H9 (cell line): ENCODE results near the gene ASGR2. TPM values are rescaled to one million over a fixed set of nuclear protein-coding genes. Genes with fewer than 3 reads are reported as not detected.

ENCODE experiments used
- DNase-seq: peaks from one replicate; pipeline ENCODE4 v3.0.0-alpha.2; 2017
- H2AFZ ChIP-seq: one replicate; pipeline ENCODE4 v1.6.1; 2013; ENCODE audit warnings: mild to moderate bottlenecking, low read length, control low read depth, moderate library complexity
- H2AK5ac ChIP-seq: 2 replicates; pipeline ENCODE4 v1.6.1; 2013; ENCODE audit warnings: low read length, control low read depth, mixed read lengths; ENCODE audit not compliant: insufficient read length
- H2BK120ac ChIP-seq: one replicate; pipeline ENCODE4 v1.6.1; 2013; ENCODE audit warnings: low read depth, mild to moderate bottlenecking, low read length, control low read depth, inconsistent platforms; ENCODE audit not compliant: poor library complexity, severe bottlenecking
- H2BK12ac ChIP-seq: 2 replicates; pipeline ENCODE4 v1.6.1; 2013; ENCODE audit warnings: low read length, control low read depth, mixed read lengths, low read depth; ENCODE audit not compliant: insufficient read length
- H2BK15ac ChIP-seq: 2 replicates; pipeline ENCODE4 v1.6.1; 2013; ENCODE audit warnings: low read depth, low read length, control low read depth
- H2BK20ac ChIP-seq: one replicate; pipeline ENCODE4 v1.6.1; 2013; ENCODE audit warnings: low read depth, mild to moderate bottlenecking, low read length, control low read depth, inconsistent platforms; ENCODE audit not compliant: poor library complexity, severe bottlenecking
- H2BK5ac ChIP-seq: 2 replicates; pipeline ENCODE4 v1.6.1; 2013; ENCODE audit warnings: low read length, control low read depth, mixed read lengths; ENCODE audit not compliant: insufficient read length
- H3K14ac ChIP-seq: 2 replicates; pipeline ENCODE4 v1.6.1; 2013; ENCODE audit warnings: low read length, control low read depth; ENCODE audit not compliant: insufficient read depth
- H3K18ac ChIP-seq: 2 replicates; pipeline ENCODE4 v1.6.1; 2013; ENCODE audit warnings: low read depth, mild to moderate bottlenecking, mixed read lengths, low read length, control low read depth; ENCODE audit not compliant: insufficient read length
- H3K23ac ChIP-seq: 2 replicates; pipeline ENCODE4 v1.6.1; 2013; ENCODE audit warnings: low read length, control low read depth, mixed read lengths, low read depth; ENCODE audit not compliant: insufficient read length
- H3K23me2 ChIP-seq: 2 replicates; pipeline ENCODE4 v1.6.1; 2013; ENCODE audit warnings: low read depth, mild to moderate bottlenecking, mixed read lengths, low read length, control low read depth; ENCODE audit not compliant: insufficient read length, poor library complexity, severe bottlenecking
- H3K27ac ChIP-seq: 2 replicates; pipeline ENCODE4 v1.5.1; 2013; ENCODE audit warnings: low read length, control low read depth, mixed read lengths, low read depth; ENCODE audit not compliant: insufficient read length
- H3K27me3 ChIP-seq: 2 replicates; pipeline ENCODE4 v1.6.1; 2013; ENCODE audit warnings: low read length, control low read depth, inconsistent platforms; ENCODE audit not compliant: insufficient read depth
- H3K4ac ChIP-seq: 2 replicates; pipeline ENCODE4 v1.6.1; 2013; ENCODE audit warnings: low read depth, mild to moderate bottlenecking, control low read depth, inconsistent platforms, low read length, moderate library complexity
- H3K4me1 ChIP-seq: 2 replicates; pipeline ENCODE4 v1.6.1; 2013; ENCODE audit warnings: low read length, control low read depth, inconsistent platforms; ENCODE audit not compliant: insufficient read depth
- H3K4me2 ChIP-seq: 2 replicates; pipeline ENCODE4 v1.6.1; 2013; ENCODE audit warnings: low read length, control low read depth, mixed read lengths; ENCODE audit not compliant: insufficient read length, insufficient read depth
- H3K56ac ChIP-seq: 2 replicates; pipeline ENCODE4 v1.6.1; 2013; ENCODE audit warnings: low read depth, mild to moderate bottlenecking, mixed read lengths, low read length, control low read depth; ENCODE audit not compliant: insufficient read length
- H3K79me1 ChIP-seq: 2 replicates; pipeline ENCODE4 v1.6.1; 2013; ENCODE audit warnings: low read depth, mild to moderate bottlenecking, moderate library complexity, low read length, control low read depth, inconsistent platforms; ENCODE audit not compliant: insufficient read depth, poor library complexity, severe bottlenecking
- H3K79me2 ChIP-seq: 2 replicates; pipeline ENCODE4 v1.6.1; 2013; ENCODE audit warnings: low read length, control low read depth, inconsistent platforms; ENCODE audit not compliant: insufficient read depth
- H3K9ac ChIP-seq: 2 replicates; pipeline ENCODE4 v1.6.1; 2013; ENCODE audit warnings: low read length, control low read depth, mixed read lengths; ENCODE audit not compliant: insufficient read length; ENCODE audit errors: extremely low read depth
- H3K9me3 ChIP-seq: one replicate; pipeline ENCODE4 v1.6.1; 2013; ENCODE audit warnings: low read depth, low read length, inconsistent platforms; ENCODE audit not compliant: control insufficient read depth
- H3T11ph ChIP-seq: one replicate; pipeline ENCODE4 v1.6.1; 2013; ENCODE audit warnings: mild to moderate bottlenecking, low read length, control low read depth, inconsistent platforms
- H4K20me1 ChIP-seq: one replicate; pipeline ENCODE4 v1.6.1; 2013; ENCODE audit not compliant: control insufficient read depth, insufficient read length, insufficient read depth
- H4K5ac ChIP-seq: 2 replicates; pipeline ENCODE4 v1.6.1; 2013; ENCODE audit warnings: low read depth, mild to moderate bottlenecking, mixed read lengths, low read length, control low read depth; ENCODE audit not compliant: insufficient read length
- H4K8ac ChIP-seq: replicated peaks from 2 replicates; pipeline ENCODE4 v1.6.1; 2013; ENCODE audit warnings: low read length, control low read depth, mixed read lengths, low read depth; ENCODE audit not compliant: insufficient read length
- H4K91ac ChIP-seq: 2 replicates; pipeline ENCODE4 v1.6.1; 2013; ENCODE audit warnings: low read depth, mild to moderate bottlenecking, moderate library complexity, mixed read lengths, low read length, control low read depth; ENCODE audit not compliant: insufficient read length
- H3K27ac Mint-ChIP-seq, 3 experiments: 2 replicates in 2 of 3; 3 replicates in 1 of 3; pipeline ENCODE4 v1.8.0; 2020 to 2021; ENCODE audit warnings: mixed read lengths in 3 of 3, mild to moderate bottlenecking in 1 of 3, moderate library complexity in 1 of 3
- H3K27me3 Mint-ChIP-seq: 2 replicates; pipeline ENCODE4 v1.8.0; 2021; ENCODE audit warnings: low read depth, mild to moderate bottlenecking, moderate library complexity, mixed read lengths
- H3K36me3 Mint-ChIP-seq, 3 experiments: 2 replicates in 2 of 3; 3 replicates in 1 of 3; pipeline ENCODE4 v1.8.0; 2020 to 2021; ENCODE audit warnings: low read depth in 3 of 3, mixed read lengths in 3 of 3; ENCODE audit not compliant: insufficient read depth in 1 of 3
- H3K4me1 Mint-ChIP-seq, 2 experiments: 2 replicates each; pipeline ENCODE4 v1.8.0; 2020; ENCODE audit warnings: mixed read lengths in 2 of 2
- H3K4me3 Mint-ChIP-seq, 2 experiments: 2 replicates in 1 of 2; 3 replicates in 1 of 2; pipeline ENCODE4 v1.8.0; 2020 to 2021; ENCODE audit warnings: mild to moderate bottlenecking in 2 of 2, mixed read lengths in 2 of 2, moderate library complexity in 1 of 2
- H3K9me3 Mint-ChIP-seq, 2 experiments: 2 replicates in 1 of 2; 3 replicates in 1 of 2; pipeline ENCODE4 v1.8.0; 2020; ENCODE audit warnings: mild to moderate bottlenecking in 2 of 2, mixed read lengths in 2 of 2, moderate library complexity in 1 of 2
- WGBS: extraction: QIAGEN DNeasy Blood & Tissue Kit; methylation state at CpG from one replicate; pipeline ENCODE4 v1.1.7; 2013; ENCODE audit warnings: missing lambda C conversion rate, low lambda C conversion rate, mixed read lengths; ENCODE audit not compliant: insufficient read length; ENCODE audit errors: extremely low coverage; 5-methylcytosine and 5-hydroxymethylcytosine counted together
- total RNA-seq: library from RNA; stranded (reverse); gene quantifications from 2 replicates; pipeline ENCODE4 v1.2.1, GENCODE V29; 2021
- TF ChIP-seq, protein P1 (sequence below): fragments of 200-600 bp; sonication (generic); conservative IDR thresholded peaks from 3 replicates; pipeline ENCODE4 v1.8.0; 2021; ENCODE audit warnings: antibody characterized with exemption, mild to moderate bottlenecking

The ASGR2 gene
- total RNA-seq, 1 experiment from 2014 or later = not detected

DNA sequence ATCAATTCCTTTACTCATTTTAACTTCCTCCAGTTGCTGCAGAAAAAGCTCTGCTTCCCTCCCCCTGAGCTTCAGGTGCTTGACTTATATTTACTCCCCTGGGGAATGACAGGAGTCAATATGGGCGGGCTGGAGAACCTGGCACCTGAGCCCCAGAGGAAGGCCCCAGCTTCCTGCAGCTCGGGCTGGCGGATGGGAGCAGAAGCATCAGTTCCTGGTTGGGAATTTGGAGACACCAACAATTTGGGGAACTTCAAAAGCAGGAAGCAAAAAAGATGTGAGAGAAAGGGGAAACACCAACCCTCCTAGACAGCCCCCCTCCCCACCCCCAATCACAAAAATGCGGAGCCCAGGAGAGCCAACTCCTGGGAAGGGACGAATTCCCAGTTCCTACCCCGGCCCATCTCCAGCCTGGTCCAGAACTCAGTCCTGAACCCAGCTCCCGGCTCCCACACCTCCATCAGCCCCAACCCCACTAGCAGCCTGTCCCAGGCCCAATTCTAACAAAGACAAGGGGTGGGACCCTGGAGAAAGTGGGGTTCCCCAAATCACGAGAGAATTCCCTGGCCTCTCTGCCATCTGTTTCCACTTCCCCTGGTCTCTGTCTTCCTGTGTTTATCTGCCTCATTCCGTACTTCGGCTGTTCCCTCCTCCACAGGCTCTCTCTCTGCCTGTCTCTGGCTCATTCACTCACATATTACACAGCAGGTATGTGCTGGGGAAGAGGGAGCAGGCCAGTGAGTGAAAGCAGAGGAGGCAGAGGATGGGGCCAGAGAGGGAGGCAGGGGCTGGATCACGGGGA, 16.2 kb upstream of the ASGR2 start:
- no peak overlapping the region for H4K91ac ChIP-seq
- H3K79me1 ChIP-seq = no peaks in the 10 kb centered on the region
- no peaks in the 10 kb centered on the region for H3K36me3 Mint-ChIP-seq
- TF ChIP-seq, protein P1, sequence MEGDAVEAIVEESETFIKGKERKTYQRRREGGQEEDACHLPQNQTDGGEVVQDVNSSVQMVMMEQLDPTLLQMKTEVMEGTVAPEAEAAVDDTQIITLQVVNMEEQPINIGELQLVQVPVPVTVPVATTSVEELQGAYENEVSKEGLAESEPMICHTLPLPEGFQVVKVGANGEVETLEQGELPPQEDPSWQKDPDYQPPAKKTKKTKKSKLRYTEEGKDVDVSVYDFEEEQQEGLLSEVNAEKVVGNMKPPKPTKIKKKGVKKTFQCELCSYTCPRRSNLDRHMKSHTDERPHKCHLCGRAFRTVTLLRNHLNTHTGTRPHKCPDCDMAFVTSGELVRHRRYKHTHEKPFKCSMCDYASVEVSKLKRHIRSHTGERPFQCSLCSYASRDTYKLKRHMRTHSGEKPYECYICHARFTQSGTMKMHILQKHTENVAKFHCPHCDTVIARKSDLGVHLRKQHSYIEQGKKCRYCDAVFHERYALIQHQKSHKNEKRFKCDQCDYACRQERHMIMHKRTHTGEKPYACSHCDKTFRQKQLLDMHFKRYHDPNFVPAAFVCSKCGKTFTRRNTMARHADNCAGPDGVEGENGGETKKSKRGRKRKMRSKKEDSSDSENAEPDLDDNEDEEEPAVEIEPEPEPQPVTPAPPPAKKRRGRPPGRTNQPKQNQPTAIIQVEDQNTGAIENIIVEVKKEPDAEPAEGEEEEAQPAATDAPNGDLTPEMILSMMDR = no peak
- peaks cover 32 to 44% of the 10 kb centered on the region in 2 experiments for H3K4me1 Mint-ChIP-seq
- no peak overlapping the region for H3K56ac ChIP-seq
- no peak overlapping the region for H2BK120ac ChIP-seq
- H3K18ac ChIP-seq = peak overlapping the region; percentile 36
- no peak overlapping the region for H3T11ph ChIP-seq
- no peak overlapping the region for H4K8ac ChIP-seq
- no peak overlapping the region for H2AK5ac ChIP-seq
- H3K4me1 ChIP-seq = peaks cover 2% of the 10 kb centered on the region; the same call in 1 of the 2 replicates
- H3K9me3 Mint-ChIP-seq = no peaks in the 10 kb centered on the region; a peak in 2 of 5 replicates
- H2BK20ac ChIP-seq = no peak overlapping the region
- H2AFZ ChIP-seq = no peak overlapping the region
- no peak for DNase-seq
- H4K5ac ChIP-seq = no peak overlapping the region
- peaks cover 3% of the 10 kb centered on the region for H3K23me2 ChIP-seq
- H3K4me2 ChIP-seq = no peak overlapping the region
- no peak overlapping the region for H3K27ac ChIP-seq
- H3K27me3 Mint-ChIP-seq = peaks cover 58% of the 10 kb centered on the region
- H3K9ac ChIP-seq = no peak overlapping the region
- H2BK15ac ChIP-seq = no peak overlapping the region
- H3K27me3 ChIP-seq = no peaks in the 10 kb centered on the region
- H2BK12ac ChIP-seq = no peak overlapping the region
- no peak overlapping the region for H2BK5ac ChIP-seq
- no peak overlapping the region for H3K23ac ChIP-seq
- H3K79me2 ChIP-seq = no peaks in the 10 kb centered on the region
- peak overlapping the region in 1 of 2 experiments; percentile 59; a peak in 3 of 5 replicates for H3K4me3 Mint-ChIP-seq
- H3K14ac ChIP-seq = peak overlapping the region; percentile 7; the same call in 1 of the 2 replicates
- WGBS = no CpG with 5 or more reads among the region's 11 CpGs
- H3K9me3 ChIP-seq = no peaks in the 10 kb centered on the region
- no peak overlapping the region for H3K4ac ChIP-seq
- no peaks in the 10 kb centered on the region for H4K20me1 ChIP-seq
- peak overlapping the region in 2 of 3 experiments; percentile 5 to 100; a peak in 4 of 7 replicates for H3K27ac Mint-ChIP-seq
